Neural crest cell (in vitro differentiated cells): ENCODE results near the gene MAP6. TPM values are rescaled to one million over a fixed set of nuclear protein-coding genes. Genes with fewer than 3 reads are reported as not detected.
A peak's percentile ranks its signal among the peaks of the same experiment; 100 is the strongest.

Experiments
- DNase-seq: peaks from one replicate; pipeline ENCODE4 v3.0.0; 2021; ENCODE audit warnings: low read depth, mixed read lengths, low spot score
- H3K27ac Mint-ChIP-seq: one replicate; pipeline ENCODE4 v1.8.0; 2021; ENCODE audit warnings: mild to moderate bottlenecking, mixed read lengths; ENCODE audit not compliant: unreplicated experiment
- H3K27me3 Mint-ChIP-seq: 2 replicates; pipeline ENCODE4 v1.8.0; 2021; ENCODE audit warnings: low read depth, mild to moderate bottlenecking, mixed read lengths
- H3K36me3 Mint-ChIP-seq: 2 replicates; pipeline ENCODE4 v1.8.0; 2021; ENCODE audit warnings: low read depth, mild to moderate bottlenecking, mixed read lengths
- H3K4me1 Mint-ChIP-seq: 2 replicates; pipeline ENCODE4 v1.8.0; 2021; ENCODE audit warnings: mixed read lengths
- H3K4me3 Mint-ChIP-seq: one replicate; pipeline ENCODE4 v1.8.0; 2021; ENCODE audit warnings: mild to moderate bottlenecking, mixed read lengths
- H3K9me3 Mint-ChIP-seq: 2 replicates; pipeline ENCODE4 v1.8.0; 2021; ENCODE audit warnings: mixed read lengths
- CTCF ChIP-seq: fragments of 200-600 bp; sonication (generic); conservative IDR thresholded peaks from 2 replicates; pipeline ENCODE4 v1.5.0; 2021; ENCODE audit warnings: antibody characterized with exemption, mild to moderate bottlenecking
- total RNA-seq: library from RNA; stranded (reverse); gene quantifications from 2 replicates; pipeline ENCODE4 v1.2.1, GENCODE V29; 2021

The MAP6 gene
- total RNA-seq, 1 donor from 2014 or later = 57.7 TPM

- no peak overlapping the region for H3K4me3 Mint-ChIP-seq
Observed at GRCh38 chr11:75601494-75601893, 67.3 kb downstream of the MAP6 start.

GRCh38 chr11:75600356-75600755 lies 68.5 kb downstream of the MAP6 start:
- no peak for TF ChIP-seq CTCF
- H3K36me3 Mint-ChIP-seq = no peaks in the 10 kb centered on the region
- H3K4me3 Mint-ChIP-seq = no peak overlapping the region
- peaks cover 20% of the 10 kb centered on the region for H3K4me1 Mint-ChIP-seq
- no peaks in the 10 kb centered on the region for H3K9me3 Mint-ChIP-seq
- H3K27me3 Mint-ChIP-seq = no peaks in the 10 kb centered on the region
- DNase-seq = no peak
- no peak overlapping the region for H3K27ac Mint-ChIP-seq

More at GRCh38 chr11:75601494-75601893, 67.3 kb downstream of the MAP6 start:
- Mint-ChIP-seq H3K36me3 (no peaks in the 10 kb centered on the region), H3K27ac (no peak overlapping the region), H3K4me1 (peaks cover 20% of the 10 kb centered on the region), H3K9me3 (no peaks in the 10 kb centered on the region), H3K27me3 (no peaks in the 10 kb centered on the region)
- DNase-seq = no peak
- no peak for TF ChIP-seq CTCF

GRCh38 chr11:75598900-75599299 lies 69.9 kb downstream of the MAP6 start:
- no peaks in the 10 kb centered on the region for H3K27me3 Mint-ChIP-seq
- H3K9me3 Mint-ChIP-seq = no peaks in the 10 kb centered on the region
- no peaks in the 10 kb centered on the region for H3K36me3 Mint-ChIP-seq
- peaks cover 33% of the 10 kb centered on the region for H3K4me1 Mint-ChIP-seq
- H3K4me3 Mint-ChIP-seq = no peak overlapping the region
- no peak overlapping the region for H3K27ac Mint-ChIP-seq
- DNase-seq = no peak
- TF ChIP-seq CTCF = no peak

- no peak for TF ChIP-seq CTCF
- Mint-ChIP-seq H3K36me3 (no peaks in the 10 kb centered on the region), H3K27ac (no peak overlapping the region), H3K27me3 (no peaks in the 10 kb centered on the region), H3K9me3 (no peaks in the 10 kb centered on the region), H3K4me3 (no peak overlapping the region), H3K4me1 (peaks cover 35% of the 10 kb centered on the region)
- DNase-seq = no peak
Observed at GRCh38 chr11:75598264-75598663, 70.6 kb downstream of the MAP6 start.

GRCh38 chr11:75597636-75598035 lies 71.2 kb downstream of the MAP6 start:
- Mint-ChIP-seq H3K27me3 (no peaks in the 10 kb centered on the region), H3K4me1 (peaks cover 30% of the 10 kb centered on the region), H3K9me3 (no peaks in the 10 kb centered on the region), H3K36me3 (no peaks in the 10 kb centered on the region), H3K27ac (no peak overlapping the region), H3K4me3 (no peak overlapping the region)
- peak; percentile 32 for DNase-seq
- TF ChIP-seq CTCF = peak; percentile 66

GRCh38 chr11:75596914-75597313 lies 71.9 kb downstream of the MAP6 start:
- Mint-ChIP-seq H3K27me3 (no peaks in the 10 kb centered on the region), H3K4me3 (no peak overlapping the region), H3K9me3 (no peaks in the 10 kb centered on the region), H3K36me3 (no peaks in the 10 kb centered on the region), H3K4me1 (peaks cover 30% of the 10 kb centered on the region), H3K27ac (no peak overlapping the region)
- TF ChIP-seq CTCF = no peak
- DNase-seq = no peak
